Prostate gland (tissue), 2 donors: ENCODE measurements around the gene NLGN4X.

Experiments
- CTCF ChIP-seq, 4 experiments: fragments of 200-600 bp in 2 of 4; fragments of 450-650 bp in 2 of 4; sonication (generic) in 2 of 4; IDR thresholded peaks; 1 replicate in 3 of 4; 2 replicates in 1 of 4; pipeline ENCODE4 v1.5.1; 2016 to 2019; ENCODE audit warnings: antibody characterized with exemption in 4 of 4, mild to moderate bottlenecking in 2 of 4, moderate library complexity in 2 of 4
- POLR2A ChIP-seq: fragments of 450-650 bp; IDR thresholded peaks from one replicate; pipeline ENCODE4 v1.6.1; 2016; ENCODE audit warnings: antibody characterized with exemption, mild to moderate bottlenecking
- POLR2AphosphoS5 ChIP-seq: sonication (generic); formaldehyde crosslinking; IDR thresholded peaks from one replicate; pipeline ENCODE4 v1.6.1; 2017; ENCODE audit warnings: antibody characterized with exemption

- TF ChIP-seq CTCF (IDR thresholded peaks at IDR 0.05) (no peak), POLR2AphosphoS5 (no peak), POLR2A (no peak)
These were observed 179.5 kb downstream of the NLGN4X start for GRCh38 chrX:6049132-6049531.
